HL-60 (cell line): ENCODE results near the gene ZNF37A.

Experiments
- CTCF ChIP-seq: IDR thresholded peaks from one replicate; pipeline ENCODE4 v1.5.1; 2011; ENCODE audit warnings: low read length, control low read depth, inconsistent platforms; ENCODE audit not compliant: insufficient read depth
- GABPA ChIP-seq: IDR thresholded peaks from 2 replicates; pipeline ENCODE4 v1.6.1; 2012; ENCODE audit warnings: low read depth
- POLR2AphosphoS5 ChIP-seq: IDR thresholded peaks from 2 replicates; pipeline ENCODE4 v1.6.1; 2012; ENCODE audit warnings: low read depth
- REST ChIP-seq: IDR thresholded peaks from 2 replicates; pipeline ENCODE4 v1.6.1; 2012; ENCODE audit warnings: low read depth; ENCODE audit not compliant: insufficient replicate concordance
- SPI1 ChIP-seq: IDR thresholded peaks from 2 replicates; pipeline ENCODE4 v1.6.1; 2012; ENCODE audit warnings: low read depth, mild to moderate bottlenecking, borderline replicate concordance

GRCh38 chr10:38184477-38184876, 90.3 kb downstream of the ZNF37A start:
- TF ChIP-seq REST (no peak), CTCF (no peak), SPI1 (no peak), POLR2AphosphoS5 (no peak), GABPA (no peak)
